Keratinocyte (primary cell): ENCODE measurements around the gene NEK8. TPM values are rescaled to one million over a fixed set of nuclear protein-coding genes. Genes with fewer than 3 reads are reported as not detected.

Experiments used
- DNase-seq: peaks from one replicate; pipeline ENCODE4 v3.0.0-alpha.2; 2011; ENCODE audit warnings: low read depth, missing footprints, low spot score
- FAIRE-seq: peaks from 2 replicates; lab custom pipeline; 2011; peaks lifted over from hg19 to GRCh38; lab: Jason Lieb, UNC
- H2AFZ ChIP-seq: 2 replicates; pipeline ENCODE4 v1.6.0; 2012; ENCODE audit warnings: low read length, control low read depth, inconsistent platforms; ENCODE audit not compliant: control insufficient read depth
- H3K27ac ChIP-seq: 2 replicates; pipeline ENCODE4 v1.5.1; 2011; ENCODE audit warnings: low read length; ENCODE audit not compliant: control insufficient read depth, insufficient read depth
- H3K27me3 ChIP-seq: 3 replicates; pipeline ENCODE4 v1.6.0; 2011; ENCODE audit warnings: low read length; ENCODE audit not compliant: control insufficient read depth, insufficient read depth; ENCODE audit errors: extremely low read depth
- H3K36me3 ChIP-seq, 2 experiments: 2 replicates in 1 of 2; 3 replicates in 1 of 2; pipeline ENCODE4 v1.5.1; 2011; ENCODE audit warnings: low read length in 2 of 2, mild to moderate bottlenecking in 1 of 2; ENCODE audit not compliant: control insufficient read depth in 2 of 2, insufficient read depth in 2 of 2; ENCODE audit errors: extremely low read depth in 1 of 2
- H3K4me1 ChIP-seq: 3 replicates; pipeline ENCODE4 v1.5.1; 2011; ENCODE audit warnings: low read length; ENCODE audit not compliant: control insufficient read depth, insufficient read depth; ENCODE audit errors: extremely low read depth
- H3K4me2 ChIP-seq: 3 replicates; pipeline ENCODE4 v1.6.0; 2011; ENCODE audit warnings: low read depth, low read length; ENCODE audit not compliant: control insufficient read depth, insufficient read depth; ENCODE audit errors: extremely low read depth
- H3K4me3 ChIP-seq, 3 experiments: fragments of 200-600 bp in 1 of 3; sonication (generic) in 1 of 3; 2 replicates in 2 of 3; 3 replicates in 1 of 3; pipeline ENCODE4 v1.5.1; 2011 to 2016; ENCODE audit warnings: low read length in 3 of 3, mild to moderate bottlenecking in 3 of 3, control low read depth in 2 of 3, inconsistent platforms in 1 of 3, low read depth in 1 of 3, mixed read lengths in 1 of 3, mixed run types in 1 of 3, moderate library complexity in 1 of 3; ENCODE audit not compliant: control insufficient read depth in 2 of 3, insufficient read depth in 2 of 3; ENCODE audit errors: extremely low read depth in 1 of 3
- H3K79me2 ChIP-seq: 2 replicates; pipeline ENCODE4 v1.6.0; 2012; ENCODE audit warnings: low read length; ENCODE audit not compliant: control insufficient read depth, insufficient read depth
- H3K9ac ChIP-seq: 3 replicates; pipeline ENCODE4 v1.6.0; 2011; ENCODE audit warnings: low read length; ENCODE audit not compliant: control insufficient read depth, insufficient read depth; ENCODE audit errors: extremely low read depth
- H3K9me1 ChIP-seq: 3 replicates; pipeline ENCODE4 v1.6.0; 2011; ENCODE audit warnings: low read length; ENCODE audit not compliant: control insufficient read depth, insufficient read depth; ENCODE audit errors: extremely low read depth
- H3K9me3 ChIP-seq: 2 replicates; pipeline ENCODE4 v1.5.1; 2012; ENCODE audit warnings: low read depth, low read length; ENCODE audit not compliant: control insufficient read depth
- H4K20me1 ChIP-seq: 3 replicates; pipeline ENCODE4 v1.6.0; 2011; ENCODE audit warnings: low read length; ENCODE audit not compliant: control insufficient read depth, insufficient read depth; ENCODE audit errors: extremely low read depth
- CTCF ChIP-seq, 3 experiments: IDR thresholded peaks in 1 of 3; conservative IDR thresholded peaks in 1 of 3; optimal IDR thresholded peaks in 1 of 3; 2 replicates in 2 of 3; 3 replicates in 1 of 3; pipeline versions ENCODE3 to v1.5.1; 2011; ENCODE audit warnings: low read length in 3 of 3, mild to moderate bottlenecking in 3 of 3, moderate library complexity in 2 of 3, control low read depth in 1 of 3, inconsistent platforms in 1 of 3; ENCODE audit not compliant: insufficient read depth in 2 of 3; ENCODE audit errors: extremely low read depth in 1 of 3
- EZH2 ChIP-seq: IDR thresholded peaks from one replicate; pipeline ENCODE4 v1.6.1; 2012; ENCODE audit warnings: inconsistent platforms, mild to moderate bottlenecking, low read length, moderate library complexity
- dilution Hi-C: fragments of 300-500 bp; cut with MboI; formaldehyde crosslinking; loops from one replicate; pipeline ENCODE4 v1.7.0; 2020; ENCODE audit warnings: low sequenced_read_pairs; ENCODE audit not compliant: extremely low pct_ligation_motif_present
- polyA plus RNA-seq, 5 experiments: library from polyadenylated mRNA; depleted of rRNA in 3 of 5; stranded (reverse) in 3 of 5; stranded (forward) in 1 of 5; unstranded in 1 of 5; fragments of >200 nt; gene quantifications; 1 replicate in 1 of 5; 2 replicates in 3 of 5; 3 replicates in 1 of 5; pipeline versions ENCODE4 v1.2.1 to v1.2.3, GENCODE V29; 2011 to 2012; ENCODE audit warnings: missing spikeins in 2 of 5, low read depth in 1 of 5, low replicate concordance in 1 of 5

The NEK8 gene
- polyA plus RNA-seq, 1 donor (not counting 4 experiments of a cell fraction or from before 2014, with no cell fraction given) = 4.1 TPM

GRCh38 chr17:28725660-28726225 is 2.8 kb upstream of the NEK8 start:
- Histone ChIP-seq H3K9me1 (no peaks in the 10 kb centered on the region), H2AFZ (no peak overlapping the region), H3K36me3 (peaks cover 20 to 38% of the 10 kb centered on the region in 2 experiments), H3K4me2 (peak overlapping the region; percentile 85), H3K9me3 (no peaks in the 10 kb centered on the region), H3K79me2 (peaks cover 27% of the 10 kb centered on the region), H3K27me3 (no peaks in the 10 kb centered on the region), H3K4me3 (peak overlapping the region; percentile 61 to 68 (median 62)), H3K4me1 (peaks cover 53% of the 10 kb centered on the region), H3K9ac (peak overlapping the region; percentile 98), H4K20me1 (peaks cover 26% of the 10 kb centered on the region), H3K27ac (peak overlapping the region; percentile 82)
- DNase-seq = no peak
- TF ChIP-seq EZH2 = no peak
- peak in 1 of 3 experiments; percentile 0 for TF ChIP-seq CTCF (optimal IDR thresholded peaks at IDR 0.05 in 1 of 3, IDR thresholded peaks at IDR 0.05 in 1 of 3, conservative IDR thresholded peaks at IDR 0.05 in 1 of 3; ENCODE audit: extremely low read depth in 1 of 3, insufficient read depth in 2 of 3, low read length in 3 of 3)
- dilution Hi-C loops = no loop called here
- FAIRE-seq = no peak

GRCh38 chr17:28726226-28726626 is 2.4 kb upstream of the NEK8 start, which contains the start of gene TLCD1:
TSS of gene TLCD1 (minus strand) at chr17:28726233. CDS start at chr17:28726097, 136 bp downstream.
- dilution Hi-C loops = no loop called here
- Histone ChIP-seq H3K9ac (peak within 1 kb of the TSS; percentile 98), H3K4me3 (peak within 1 kb of the TSS; percentile 61 to 87 (median 78)), H3K79me2 (peaks cover 22% of the 10 kb centered on the region), H3K36me3 (peaks cover 18 to 34% of the 10 kb centered on the region in 2 experiments), H3K9me1 (no peaks in the 10 kb centered on the region), H4K20me1 (peaks cover 26% of the 10 kb centered on the region), H3K27me3 (no peaks in the 10 kb centered on the region), H3K4me1 (peaks cover 51% of the 10 kb centered on the region), H3K9me3 (no peaks in the 10 kb centered on the region), H3K27ac (peak within 1 kb of the TSS; percentile 99), H2AFZ (peak within 1 kb of the TSS; percentile 74), H3K4me2 (peak within 1 kb of the TSS; percentile 91)
- no peak for DNase-seq
- TF ChIP-seq CTCF (optimal IDR thresholded peaks at IDR 0.05 in 1 of 3, IDR thresholded peaks at IDR 0.05 in 1 of 3, conservative IDR thresholded peaks at IDR 0.05 in 1 of 3; ENCODE audit: extremely low read depth in 1 of 3, insufficient read depth in 2 of 3, low read length in 3 of 3) (no peak), EZH2 (no peak)
- no peak for FAIRE-seq
